HG03066 (cell line): ENCODE measurements around the gene ZNF765.
"Not testable (repeated sequence)": the region's sequence is repeated elsewhere in the genome, so short reads cannot be mapped to it uniquely, and the experiment has no call there.

Source experiments
- ATAC-seq: cut with Tn5 transposase; IDR thresholded peaks from one replicate; pipeline ENCODE4 v1.9.1; 2021; ENCODE audit warnings: low read depth; ENCODE audit not compliant: unreplicated experiment

ZNF765 gene

DNA sequence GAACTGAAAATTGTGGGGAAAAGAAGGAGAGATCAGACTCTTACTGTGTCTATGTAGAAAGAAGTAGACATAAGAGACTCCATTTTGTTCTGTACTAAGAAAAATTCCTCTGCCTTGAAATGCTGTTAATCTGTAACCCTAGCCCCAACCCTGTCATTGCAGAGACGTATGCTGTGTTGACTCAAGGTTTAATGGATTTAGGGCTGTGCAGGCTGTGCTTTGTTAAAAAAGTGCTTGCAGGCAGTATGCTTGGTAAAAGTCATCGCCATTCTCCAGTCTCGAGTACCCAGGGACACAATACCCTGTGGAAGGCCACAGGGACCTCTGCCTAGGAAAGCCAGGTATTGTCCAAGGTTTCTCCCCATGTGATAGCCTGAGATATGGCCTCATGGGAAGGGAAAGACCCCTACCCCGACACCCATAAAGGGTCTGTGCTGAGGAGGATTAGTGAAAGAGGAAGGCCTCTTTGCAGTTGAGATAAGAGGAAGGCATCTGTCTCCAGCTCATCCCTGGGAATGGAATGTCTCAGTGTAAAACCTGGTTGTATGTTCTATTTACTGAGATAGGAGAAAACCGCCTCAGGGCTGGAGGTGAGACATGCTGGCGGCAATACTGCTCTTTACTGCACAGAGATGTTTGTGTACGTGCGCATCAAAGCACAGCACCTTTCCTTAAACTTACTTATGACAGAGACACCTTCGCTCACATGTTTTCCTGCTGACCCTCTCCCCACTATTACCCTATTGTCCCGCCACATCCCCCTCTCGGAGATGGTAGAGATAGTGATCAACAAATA lies 25.8 kb downstream of the ZNF765 start:
- ATAC-seq: not testable (repeated sequence)

DNA sequence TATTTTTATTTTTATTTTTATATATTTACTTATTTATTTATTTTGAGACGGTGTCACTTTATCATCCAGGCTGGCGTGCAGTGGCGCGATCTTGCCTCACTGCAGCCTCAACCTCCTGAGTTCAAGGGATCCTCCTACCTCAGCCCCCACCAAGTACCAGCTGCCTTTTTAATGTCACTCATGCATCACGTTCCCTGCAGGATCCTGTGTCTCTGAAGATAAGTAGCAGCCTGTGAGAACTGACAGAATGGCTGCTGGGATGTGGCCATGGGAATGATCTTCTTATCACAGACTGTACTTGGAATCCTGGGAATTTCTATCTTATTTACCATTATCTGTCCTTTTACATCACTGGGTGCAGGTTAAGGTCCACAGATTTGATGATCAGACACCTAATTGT lies 27.6 kb downstream of the ZNF765 start:
- ATAC-seq: no peak

- not testable (repeated sequence) for ATAC-seq
These were observed 28.1 kb downstream of the ZNF765 start for GRCh38 chr19:53423074-53423473.

DNA sequence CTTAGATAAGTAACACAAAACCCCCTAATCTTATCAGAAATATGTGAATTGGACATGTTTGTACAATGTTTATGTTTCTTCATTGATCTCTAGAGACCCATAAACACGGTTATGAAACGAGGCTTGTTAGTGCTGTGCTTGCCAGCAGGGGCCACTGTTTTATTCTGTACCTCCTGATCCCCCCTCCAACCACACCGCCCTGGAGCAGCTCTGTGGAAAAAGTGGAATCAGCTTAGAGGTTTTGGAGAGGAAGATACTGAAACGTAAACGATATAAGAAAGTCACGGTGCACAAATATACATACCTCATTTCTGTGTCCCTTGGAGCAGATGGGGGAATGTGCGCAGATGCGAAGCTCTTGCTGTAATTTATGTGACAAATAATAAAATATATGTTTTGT lies 28.7 kb downstream of the ZNF765 start:
- ATAC-seq: not testable (repeated sequence)

DNA sequence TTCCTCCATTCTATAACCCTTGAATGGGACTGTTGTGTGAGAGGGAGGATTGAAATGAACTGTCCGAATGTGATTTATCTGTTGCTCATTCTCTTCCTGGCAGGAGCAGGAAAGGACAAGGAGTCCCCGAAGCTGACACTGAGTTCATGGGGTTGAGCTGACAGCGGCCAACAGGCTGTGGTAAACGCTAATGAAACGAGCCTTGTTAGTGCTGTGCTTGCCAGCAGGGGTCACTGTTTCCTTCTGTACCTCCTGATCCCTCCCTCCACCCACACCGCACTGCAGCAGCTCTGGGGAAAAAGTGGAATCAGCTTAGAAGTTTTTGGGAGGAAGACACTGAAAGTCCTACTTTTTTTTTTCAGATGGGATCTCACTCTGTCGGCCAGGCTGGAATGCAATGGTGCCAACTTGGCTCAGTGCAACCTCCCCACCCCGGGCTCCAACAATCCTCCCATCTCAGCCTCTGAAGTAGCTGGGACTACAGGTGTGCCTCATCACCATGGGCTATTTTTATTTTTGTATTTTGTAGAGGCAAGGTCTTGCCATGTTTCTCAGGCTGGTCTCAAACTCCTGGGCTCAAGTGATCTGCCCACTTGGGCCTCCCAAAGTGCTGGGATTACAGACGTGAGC lies 30.1 kb downstream of the ZNF765 start:
- ATAC-seq: no peak

DNA sequence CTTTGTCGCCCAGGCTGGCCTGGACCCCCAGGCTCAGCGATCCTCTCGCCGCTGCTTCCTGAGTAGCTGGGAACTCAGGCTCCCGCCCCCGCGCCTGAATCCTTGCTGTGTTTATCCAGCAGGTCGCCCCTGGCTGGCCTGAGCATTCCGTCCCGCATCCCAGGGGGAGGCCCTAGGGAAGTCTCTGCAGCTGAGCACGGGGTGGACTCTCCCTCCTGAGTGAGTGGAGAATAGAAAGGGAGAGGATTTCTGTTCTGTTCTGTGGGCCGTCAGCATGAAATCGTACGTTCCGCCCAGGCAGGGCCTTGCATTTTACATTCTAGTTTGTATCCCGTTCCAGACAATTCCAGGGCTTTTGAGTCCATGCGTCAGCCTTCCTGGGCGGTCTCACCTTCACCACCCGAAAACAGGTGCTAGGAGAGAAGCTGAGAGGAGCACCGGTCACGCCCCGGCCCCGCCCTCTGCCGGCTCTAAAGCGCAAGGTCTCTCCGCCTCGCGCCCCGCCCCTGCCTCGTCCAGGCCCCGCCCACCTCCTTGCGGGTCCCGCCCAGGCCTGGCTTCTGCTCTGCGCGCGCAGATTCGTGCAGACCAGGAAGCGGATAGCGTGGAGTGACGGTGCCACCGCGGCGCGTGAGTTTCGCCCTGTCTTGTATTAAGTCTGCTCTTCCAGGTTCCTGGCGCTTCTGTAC lies 36.6 kb downstream of the ZNF765 start, which contains the start of gene ZNF761:
TSS of gene ZNF761 (plus strand) at position 586 of the 689 bp plus-strand sequence. CDS start 15,285 bp downstream, outside the sequence.
- ATAC-seq: peak; percentile 96

DNA sequence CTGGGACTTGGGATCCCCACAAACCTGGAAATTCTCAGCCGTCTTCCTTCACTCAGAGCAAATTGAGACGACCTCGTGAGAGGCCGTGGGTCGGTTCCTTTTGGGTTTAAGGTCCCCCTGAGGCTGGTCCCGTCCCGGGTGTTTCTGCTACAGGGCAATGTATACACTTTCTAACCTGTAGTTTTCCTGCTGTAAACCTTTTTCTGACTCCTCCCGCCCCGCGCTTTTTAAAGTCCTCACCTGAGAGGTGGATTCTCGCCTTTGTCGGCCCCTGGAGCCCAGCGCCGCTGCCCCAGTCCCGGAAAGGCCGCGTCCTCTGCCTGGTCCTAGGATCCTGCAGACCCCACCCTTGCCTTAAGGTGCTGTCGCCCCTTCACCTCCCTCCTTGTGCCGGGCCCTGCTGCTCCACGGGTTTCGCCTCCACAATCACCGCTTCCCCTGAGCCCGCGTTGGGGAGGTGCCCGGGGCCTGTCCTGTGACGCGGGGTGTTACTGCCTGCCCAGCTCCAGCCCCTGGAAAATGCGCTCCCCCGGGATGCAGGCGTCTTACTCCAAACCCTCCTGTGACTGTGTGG lies 37.2 kb downstream of the ZNF765 start:
- peak; percentile 11 for ATAC-seq

GRCh38 chr19:53443809-53444208 lies 48.9 kb downstream of the ZNF765 start:
- not testable (repeated sequence) for ATAC-seq

DNA sequence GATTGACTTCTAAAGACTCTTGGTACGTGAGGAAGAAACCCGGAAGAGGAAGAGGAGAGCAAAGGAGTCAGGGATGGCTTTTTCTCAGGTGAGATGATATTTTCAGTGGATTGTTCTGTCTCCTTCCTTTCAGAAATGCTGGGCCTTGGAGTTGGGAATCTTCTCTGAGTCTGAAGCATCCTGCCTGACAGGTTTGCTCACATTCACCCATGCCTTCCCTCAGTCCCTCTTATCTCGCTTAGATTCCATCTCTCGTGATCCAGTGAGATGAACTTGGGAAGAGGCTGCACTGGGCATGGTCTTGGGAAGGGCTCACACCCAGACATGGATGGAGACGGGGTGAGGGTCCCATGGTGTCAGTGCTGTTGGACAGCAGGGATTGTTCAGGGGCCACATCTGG lies 52.2 kb downstream of the ZNF765 start:
- ATAC-seq: not testable (repeated sequence)

- ATAC-seq: no peak
These were observed 60.9 kb downstream of the ZNF765 start for GRCh38 chr19:53455828-53456227.

DNA sequence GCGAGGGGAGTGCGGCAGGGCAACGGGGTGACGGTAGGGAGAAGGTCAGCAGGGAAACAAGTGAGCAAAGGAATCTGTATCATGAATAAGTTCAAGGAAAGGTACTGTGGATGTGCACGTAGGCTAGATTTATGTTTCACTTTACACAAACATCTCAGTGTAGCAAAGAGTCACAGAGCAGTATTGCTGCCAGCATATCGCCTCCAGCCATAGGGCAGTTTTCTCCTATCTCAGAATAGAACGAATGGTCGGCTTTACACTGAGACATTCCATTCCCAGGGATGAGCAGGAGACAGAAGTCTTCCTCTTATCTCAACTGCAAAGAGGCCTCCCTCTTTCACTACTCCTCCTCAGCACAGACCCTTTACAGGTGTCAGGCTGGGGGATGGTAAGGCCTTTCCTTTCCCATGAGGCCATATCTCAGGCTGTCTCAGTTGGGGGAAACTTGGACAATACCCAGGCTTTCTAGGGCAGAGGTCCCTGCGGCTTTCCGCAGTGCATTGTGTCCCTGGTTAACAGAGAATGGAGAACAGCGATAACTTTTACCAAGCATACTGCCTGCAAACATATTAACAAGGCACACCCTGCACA lies 65.3 kb downstream of the ZNF765 start:
- not testable (repeated sequence) for ATAC-seq

GRCh38 chr19:53461866-53462265 lies 66.9 kb downstream of the ZNF765 start:
- no peak for ATAC-seq

- no peak for ATAC-seq
These were observed 67.9 kb downstream of the ZNF765 start for GRCh38 chr19:53462861-53463260.

DNA sequence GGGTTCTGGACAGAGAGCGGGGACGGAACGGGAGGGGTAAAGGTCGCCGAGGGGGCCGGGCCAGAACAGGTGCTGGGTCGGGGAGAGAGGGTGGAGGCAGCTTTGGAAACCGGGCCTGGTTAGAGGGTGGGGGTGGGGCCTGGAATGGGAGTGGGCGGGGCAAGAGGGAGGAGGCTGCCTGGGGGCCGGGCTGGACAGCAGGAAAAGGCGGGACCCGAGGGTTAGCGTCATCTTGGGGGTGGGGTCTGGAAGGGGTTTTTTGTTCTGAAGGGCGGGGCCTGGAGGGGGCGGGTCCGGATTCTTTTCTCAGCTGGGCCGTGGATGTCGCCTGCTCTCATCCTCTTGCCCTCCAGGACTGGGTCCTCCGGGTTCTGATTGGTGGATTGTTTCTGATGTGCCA lies 68.3 kb downstream of the ZNF765 start:
- ATAC-seq: no peak

DNA sequence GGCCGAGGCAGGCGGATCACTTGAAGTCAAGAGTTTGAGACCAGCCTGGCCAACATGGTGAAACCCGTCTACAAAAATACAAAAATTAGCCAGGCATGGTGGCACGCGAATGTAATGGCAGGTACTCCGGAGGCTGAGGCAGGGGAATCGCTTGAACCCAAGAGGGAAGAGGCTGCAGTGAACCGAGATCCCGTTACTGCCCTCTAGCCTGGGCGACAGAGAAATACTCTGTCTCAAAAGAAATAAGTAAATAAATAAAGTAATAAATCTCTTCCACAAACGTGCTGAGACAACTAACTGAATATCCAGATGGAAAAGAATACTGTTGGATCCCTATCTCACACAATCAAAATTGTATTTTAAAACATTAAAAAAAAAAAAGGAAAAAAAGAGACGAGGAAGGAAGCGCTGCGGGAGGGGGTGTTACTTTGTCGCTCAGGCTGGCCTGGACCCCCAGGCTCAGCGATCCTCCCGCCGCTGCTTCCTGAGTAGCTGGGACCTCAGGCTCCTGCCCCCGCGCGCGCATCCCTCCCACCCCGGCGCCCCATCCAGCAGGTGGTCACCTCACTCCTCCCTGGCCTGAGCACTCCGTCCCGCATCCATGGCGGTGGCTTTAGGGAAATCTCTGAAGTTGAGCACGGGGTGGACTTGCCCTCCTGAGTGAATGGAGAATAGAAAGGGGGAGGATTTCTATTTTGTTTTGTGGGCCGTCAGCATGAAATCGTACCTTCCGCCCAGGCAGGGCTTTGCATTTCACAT lies 72.0 kb downstream of the ZNF765 start:
- peak; percentile 21 for ATAC-seq

DNA sequence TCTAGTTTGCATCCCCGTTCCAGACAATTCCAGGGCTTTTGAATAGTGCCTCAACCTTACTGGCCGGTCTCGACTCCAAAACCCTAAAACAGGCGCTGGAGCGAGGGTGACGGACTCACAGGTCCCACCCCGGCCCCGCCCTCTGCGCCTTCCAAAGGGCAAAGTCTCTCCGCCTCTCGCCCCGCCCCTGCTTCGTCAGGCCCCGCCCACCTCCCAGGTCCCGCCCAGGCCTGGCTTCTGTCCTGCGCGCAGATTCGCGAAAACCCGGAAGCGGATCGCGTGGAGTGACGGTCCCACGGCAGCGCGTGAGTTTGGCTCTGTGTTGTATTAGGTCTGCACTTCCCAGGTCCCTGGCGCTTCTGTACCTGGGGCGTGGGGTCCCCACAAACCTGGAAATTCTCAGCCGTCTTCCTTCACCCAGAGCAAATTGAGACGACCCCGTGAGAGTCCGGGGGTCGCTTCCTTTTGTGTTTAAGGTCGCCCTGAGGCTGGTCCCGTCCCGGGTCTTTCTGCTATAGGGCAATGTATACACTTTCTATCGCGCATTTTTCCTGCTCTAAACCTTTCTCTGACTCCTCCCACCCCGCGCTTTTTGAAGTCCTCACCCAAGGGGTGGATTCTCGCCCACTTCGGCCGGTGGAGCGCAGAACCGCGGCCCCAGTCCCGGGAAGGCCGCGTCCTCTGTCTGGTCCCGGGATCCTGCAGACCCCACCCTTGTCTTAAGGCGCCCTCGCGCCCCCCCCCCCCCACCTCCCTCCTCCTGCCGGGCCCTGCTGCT lies 72.7 kb downstream of the ZNF765 start, which contains the start of gene ZNF813:
TSS of gene ZNF813 (plus strand) at position 249 of the 778 bp plus-strand sequence. CDS start 16,090 bp downstream, outside the sequence.
- ATAC-seq: peak; percentile 71

- not testable (repeated sequence) for ATAC-seq
These were observed 73.7 kb downstream of the ZNF765 start for GRCh38 chr19:53468628-53469027.

- ATAC-seq: no peak
These were observed 77.0 kb downstream of the ZNF765 start for GRCh38 chr19:53471916-53472315.

DNA sequence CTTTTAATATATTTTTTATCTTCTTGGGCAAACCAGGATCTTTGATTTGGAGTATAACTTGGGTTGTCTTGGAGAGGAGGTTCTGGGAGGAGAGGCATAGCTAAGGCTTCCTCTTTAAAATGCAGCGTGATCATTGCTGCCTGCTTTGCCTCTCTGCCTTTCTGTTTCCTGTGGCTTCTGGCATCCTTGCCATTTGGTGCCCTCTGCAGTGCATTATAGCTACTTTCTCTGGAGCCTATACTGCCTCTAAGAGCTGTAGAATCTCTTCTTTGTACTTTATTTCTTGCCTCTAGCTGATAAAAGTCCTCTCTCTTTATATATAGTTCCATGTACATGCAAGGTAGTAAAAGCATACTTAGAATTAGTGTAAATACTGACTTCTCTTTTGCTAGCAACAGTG lies 79.9 kb downstream of the ZNF765 start:
- ATAC-seq: not testable (repeated sequence)
